Neural progenitor cell (in vitro differentiated cells): ENCODE measurements around the gene GDPD4. TPM values are rescaled to one million over a fixed set of nuclear protein-coding genes. Genes with fewer than 3 reads are reported as not detected.

Experiments
- DNase-seq: peaks from one replicate; pipeline ENCODE4 v3.0.0-alpha.2; 2016; ENCODE audit warnings: low spot score
- H2AFZ ChIP-seq: fragments of 200-600 bp; sonication (generic); replicated peaks from 2 replicates; pipeline ENCODE4 v1.6.1; 2016; ENCODE audit warnings: antibody characterized with exemption
- H3F3A ChIP-seq: fragments of 200-600 bp; sonication (generic); 2 replicates; pipeline ENCODE4 v1.6.1; 2016; ENCODE audit warnings: antibody characterized with exemption, low read depth
- H3K27ac ChIP-seq: fragments of 200-600 bp; sonication (generic); 2 replicates; pipeline ENCODE4 v1.5.1; 2016; ENCODE audit warnings: mild to moderate bottlenecking
- H3K27me3 ChIP-seq: fragments of 200-600 bp; sonication (generic); 2 replicates; pipeline ENCODE4 v1.6.1; 2016; ENCODE audit warnings: mild to moderate bottlenecking, moderate library complexity
- H3K36me3 ChIP-seq: fragments of 200-600 bp; sonication (generic); 2 replicates; pipeline ENCODE4 v1.5.1; 2016
- H3K4me1 ChIP-seq: fragments of 200-600 bp; sonication (generic); 2 replicates; pipeline ENCODE4 v1.6.1; 2016; ENCODE audit warnings: mixed run types
- H3K4me2 ChIP-seq: fragments of 200-600 bp; sonication (generic); 2 replicates; pipeline ENCODE4 v1.6.1; 2016
- H3K4me3 ChIP-seq: fragments of 200-600 bp; sonication (generic); 2 replicates; pipeline ENCODE4 v1.5.1; 2016
- H3K79me2 ChIP-seq: fragments of 200-600 bp; sonication (generic); 2 replicates; pipeline ENCODE4 v1.6.1; 2016; ENCODE audit warnings: low read depth
- H3K9ac ChIP-seq: fragments of 200-600 bp; sonication (generic); 2 replicates; pipeline ENCODE4 v1.6.1; 2016
- H3K9me3 ChIP-seq: fragments of 200-600 bp; sonication (generic); 2 replicates; pipeline ENCODE4 v1.5.1; 2016; ENCODE audit warnings: low read depth
- H4K20me1 ChIP-seq: fragments of 200-600 bp; sonication (generic); 2 replicates; pipeline ENCODE4 v1.6.1; 2016; ENCODE audit warnings: low read depth
- H3K27ac Mint-ChIP-seq: 3 replicates; pipeline ENCODE4 v1.8.0; 2021; ENCODE audit warnings: mixed read lengths
- H3K27me3 Mint-ChIP-seq: 2 replicates; pipeline ENCODE4 v1.8.0; 2022; ENCODE audit warnings: low read depth, mild to moderate bottlenecking, inconsistent platforms, moderate library complexity, mixed read lengths; ENCODE audit not compliant: insufficient read depth
- H3K36me3 Mint-ChIP-seq: 3 replicates; pipeline ENCODE4 v1.8.0; 2021; ENCODE audit warnings: mixed read lengths
- H3K4me1 Mint-ChIP-seq: 3 replicates; pipeline ENCODE4 v1.8.0; 2021; ENCODE audit warnings: mixed read lengths
- H3K4me3 Mint-ChIP-seq: 3 replicates; pipeline ENCODE4 v1.8.0; 2021; ENCODE audit warnings: mild to moderate bottlenecking, moderate library complexity, mixed read lengths
- H3K9me3 Mint-ChIP-seq: 3 replicates; pipeline ENCODE4 v1.8.0; 2020; ENCODE audit warnings: mixed read lengths
- EZH2 ChIP-seq: fragments of 200-600 bp; sonication (generic); IDR thresholded peaks from 2 replicates; pipeline ENCODE4 v1.6.1; 2017; ENCODE audit warnings: antibody characterized with exemption, mild to moderate bottlenecking, moderate library complexity
- EZH2phosphoT487 ChIP-seq: fragments of 200-600 bp; sonication (generic); IDR thresholded peaks from 2 replicates; pipeline ENCODE4 v1.6.1; 2017; ENCODE audit warnings: antibody characterized with exemption
- total RNA-seq: library from RNA; depleted of rRNA; stranded (reverse); fragments of >200 nt; gene quantifications from 2 replicates; pipeline ENCODE4 v1.2.3, GENCODE V29; 2015; ENCODE audit warnings: low replicate concordance
- TF ChIP-seq, protein P1 (sequence below): fragments of 200-600 bp; sonication (generic); IDR thresholded peaks from 2 replicates; pipeline ENCODE4 v1.5.1; 2017; ENCODE audit warnings: antibody characterized with exemption, mild to moderate bottlenecking

Gene GDPD4
- total RNA-seq, 1 donor from 2014 or later, result not detected

DNA sequence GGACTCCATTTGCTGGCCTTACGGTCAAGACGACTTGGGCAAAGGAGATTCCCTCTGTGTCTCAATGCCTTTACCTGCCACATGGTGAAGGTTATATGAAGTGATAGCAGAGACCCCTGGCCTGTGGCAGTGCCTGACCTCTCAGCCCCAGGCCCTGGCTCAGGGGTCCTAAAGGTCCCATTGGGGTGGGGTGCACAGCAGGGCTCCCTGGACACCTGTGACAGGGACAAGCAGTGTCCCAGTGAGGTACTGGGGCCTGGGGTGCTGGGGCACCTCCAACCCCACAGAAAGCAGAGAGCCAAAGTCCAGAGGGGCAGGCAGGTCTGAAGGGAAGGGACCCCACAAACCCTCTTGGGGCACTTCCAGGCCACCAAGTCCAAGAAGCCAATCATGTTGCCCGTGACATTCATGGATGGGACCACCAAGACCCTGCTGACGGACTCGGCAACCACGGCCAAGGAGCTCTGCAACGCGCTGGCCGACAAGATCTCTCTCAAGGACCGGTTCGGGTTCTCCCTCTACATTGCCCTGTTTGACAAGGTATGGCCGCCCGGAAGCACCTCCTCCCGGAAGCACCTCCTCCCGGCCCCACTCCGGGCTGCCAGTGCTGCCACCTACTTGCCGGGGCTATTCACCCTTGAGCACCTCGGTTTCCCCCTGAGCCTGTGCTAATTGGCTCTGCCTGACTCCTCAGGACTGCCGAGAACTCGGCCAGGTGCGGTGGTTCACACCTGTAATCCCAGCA lies 111.0 kb downstream of the GDPD4 start:
- Mint-ChIP-seq H3K4me3 (no peak overlapping the region), H3K36me3 (no peaks in the 10 kb centered on the region), H3K27ac (no peak overlapping the region), H3K27me3 (no peaks in the 10 kb centered on the region), H3K4me1 (peaks cover 3% of the 10 kb centered on the region), H3K9me3 (no peaks in the 10 kb centered on the region)
- Histone ChIP-seq H3K4me2 (no peak overlapping the region), H3K9ac (no peak overlapping the region), H3K27me3 (no peaks in the 10 kb centered on the region), H3F3A (no peaks in the 10 kb centered on the region), H4K20me1 (no peaks in the 10 kb centered on the region), H3K36me3 (no peaks in the 10 kb centered on the region), H3K79me2 (no peaks in the 10 kb centered on the region), H3K27ac (no peak overlapping the region), H3K4me3 (no peak overlapping the region), H3K9me3 (no peaks in the 10 kb centered on the region), H2AFZ (no peak overlapping the region), H3K4me1 (no peaks in the 10 kb centered on the region)
- no peak for DNase-seq
- no peak for TF ChIP-seq EZH2
- no peak for TF ChIP-seq EZH2phosphoT487
- TF ChIP-seq, protein P1, sequence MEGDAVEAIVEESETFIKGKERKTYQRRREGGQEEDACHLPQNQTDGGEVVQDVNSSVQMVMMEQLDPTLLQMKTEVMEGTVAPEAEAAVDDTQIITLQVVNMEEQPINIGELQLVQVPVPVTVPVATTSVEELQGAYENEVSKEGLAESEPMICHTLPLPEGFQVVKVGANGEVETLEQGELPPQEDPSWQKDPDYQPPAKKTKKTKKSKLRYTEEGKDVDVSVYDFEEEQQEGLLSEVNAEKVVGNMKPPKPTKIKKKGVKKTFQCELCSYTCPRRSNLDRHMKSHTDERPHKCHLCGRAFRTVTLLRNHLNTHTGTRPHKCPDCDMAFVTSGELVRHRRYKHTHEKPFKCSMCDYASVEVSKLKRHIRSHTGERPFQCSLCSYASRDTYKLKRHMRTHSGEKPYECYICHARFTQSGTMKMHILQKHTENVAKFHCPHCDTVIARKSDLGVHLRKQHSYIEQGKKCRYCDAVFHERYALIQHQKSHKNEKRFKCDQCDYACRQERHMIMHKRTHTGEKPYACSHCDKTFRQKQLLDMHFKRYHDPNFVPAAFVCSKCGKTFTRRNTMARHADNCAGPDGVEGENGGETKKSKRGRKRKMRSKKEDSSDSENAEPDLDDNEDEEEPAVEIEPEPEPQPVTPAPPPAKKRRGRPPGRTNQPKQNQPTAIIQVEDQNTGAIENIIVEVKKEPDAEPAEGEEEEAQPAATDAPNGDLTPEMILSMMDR, result no peak

GRCh38 chr11:77189588-77190210 lies 111.8 kb downstream of the GDPD4 start:
- Mint-ChIP-seq H3K27me3 (no peaks in the 10 kb centered on the region), H3K36me3 (no peaks in the 10 kb centered on the region), H3K9me3 (no peaks in the 10 kb centered on the region), H3K4me3 (no peak overlapping the region), H3K4me1 (peaks cover 3% of the 10 kb centered on the region), H3K27ac (no peak overlapping the region)
- no peaks in the 10 kb centered on the region for H3K36me3 ChIP-seq
- H3K27ac ChIP-seq, result no peak overlapping the region
- no peaks in the 10 kb centered on the region for H3K27me3 ChIP-seq
- no peaks in the 10 kb centered on the region for H3K79me2 ChIP-seq
- no peak overlapping the region for H2AFZ ChIP-seq
- H3K9ac ChIP-seq, result no peak overlapping the region
- no peak overlapping the region for H3K4me3 ChIP-seq
- H3K9me3 ChIP-seq, result no peaks in the 10 kb centered on the region
- no peak overlapping the region for H3K4me2 ChIP-seq
- TF ChIP-seq, protein P1, result no peak
- TF ChIP-seq EZH2phosphoT487, result no peak
- TF ChIP-seq EZH2, result no peak
- no peaks in the 10 kb centered on the region for H4K20me1 ChIP-seq
- H3K4me1 ChIP-seq, result no peaks in the 10 kb centered on the region
- no peak for DNase-seq
- no peaks in the 10 kb centered on the region for H3F3A ChIP-seq

GRCh38 chr11:77188633-77189491 lies 112.6 kb downstream of the GDPD4 start:
- no peak overlapping the region for H3K4me3 Mint-ChIP-seq
- Histone ChIP-seq H3K4me3 (no peak overlapping the region), H3K36me3 (no peaks in the 10 kb centered on the region), H3K27me3 (no peaks in the 10 kb centered on the region), H3K4me2 (no peak overlapping the region), H4K20me1 (no peaks in the 10 kb centered on the region), H3K27ac (no peak overlapping the region), H3K79me2 (no peaks in the 10 kb centered on the region), H3K4me1 (no peaks in the 10 kb centered on the region), H3F3A (no peaks in the 10 kb centered on the region), H3K9ac (no peak overlapping the region), H2AFZ (no peak overlapping the region), H3K9me3 (no peaks in the 10 kb centered on the region)
- DNase-seq, result no peak
- no peaks in the 10 kb centered on the region for H3K36me3 Mint-ChIP-seq
- no peaks in the 10 kb centered on the region for H3K9me3 Mint-ChIP-seq
- TF ChIP-seq, protein P1, result no peak
- TF ChIP-seq EZH2 (no peak), EZH2phosphoT487 (no peak)
- peak overlapping the region; percentile 75 for H3K27ac Mint-ChIP-seq
- H3K4me1 Mint-ChIP-seq, result peaks cover 3% of the 10 kb centered on the region
- no peaks in the 10 kb centered on the region for H3K27me3 Mint-ChIP-seq
